GM20000 (cell line): Measurements from ENCODE around the gene RASGRF2.

ENCODE experiments used
- DNase-seq: peaks from one replicate; pipeline ENCODE4 v3.0.0; 2012; ENCODE audit warnings: low spot score
- TF ChIP-seq, protein P1 (sequence below): IDR thresholded peaks from 2 replicates; pipeline ENCODE4 v1.5.1; 2012; ENCODE audit warnings: mild to moderate bottlenecking, control low read depth; ENCODE audit errors: extremely low read depth, missing control alignments

RASGRF2 gene

GRCh38 chr5:81205058-81205457 is 244.9 kb downstream of the RASGRF2 start:
- DNase-seq, result no peak

DNA sequence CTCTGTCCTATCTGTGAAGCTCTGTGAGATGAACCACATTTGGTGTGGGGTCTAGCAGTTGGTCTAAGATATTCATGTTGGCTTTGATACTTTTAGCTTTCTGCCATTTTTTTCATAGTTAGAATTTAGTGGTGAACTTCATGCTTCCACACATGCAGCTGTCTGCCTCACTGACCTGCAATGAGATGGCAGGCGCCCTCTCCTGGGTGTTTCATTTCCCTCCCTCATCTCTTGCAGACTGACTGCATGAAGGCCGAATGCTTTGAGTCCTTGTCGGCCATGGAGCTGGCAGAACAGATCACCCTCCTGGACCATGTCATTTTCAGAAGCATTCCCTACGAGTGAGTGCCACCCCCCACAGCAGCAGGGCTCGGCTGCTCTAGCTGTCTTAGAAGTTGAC is 246.8 kb downstream of the RASGRF2 start:
- TF ChIP-seq, protein P1, sequence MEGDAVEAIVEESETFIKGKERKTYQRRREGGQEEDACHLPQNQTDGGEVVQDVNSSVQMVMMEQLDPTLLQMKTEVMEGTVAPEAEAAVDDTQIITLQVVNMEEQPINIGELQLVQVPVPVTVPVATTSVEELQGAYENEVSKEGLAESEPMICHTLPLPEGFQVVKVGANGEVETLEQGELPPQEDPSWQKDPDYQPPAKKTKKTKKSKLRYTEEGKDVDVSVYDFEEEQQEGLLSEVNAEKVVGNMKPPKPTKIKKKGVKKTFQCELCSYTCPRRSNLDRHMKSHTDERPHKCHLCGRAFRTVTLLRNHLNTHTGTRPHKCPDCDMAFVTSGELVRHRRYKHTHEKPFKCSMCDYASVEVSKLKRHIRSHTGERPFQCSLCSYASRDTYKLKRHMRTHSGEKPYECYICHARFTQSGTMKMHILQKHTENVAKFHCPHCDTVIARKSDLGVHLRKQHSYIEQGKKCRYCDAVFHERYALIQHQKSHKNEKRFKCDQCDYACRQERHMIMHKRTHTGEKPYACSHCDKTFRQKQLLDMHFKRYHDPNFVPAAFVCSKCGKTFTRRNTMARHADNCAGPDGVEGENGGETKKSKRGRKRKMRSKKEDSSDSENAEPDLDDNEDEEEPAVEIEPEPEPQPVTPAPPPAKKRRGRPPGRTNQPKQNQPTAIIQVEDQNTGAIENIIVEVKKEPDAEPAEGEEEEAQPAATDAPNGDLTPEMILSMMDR, result no peak
- no peak for DNase-seq

More at GRCh38 chr5:81205058-81205457, 244.9 kb downstream of the RASGRF2 start:
- TF ChIP-seq, protein P1, result no peak

DNA sequence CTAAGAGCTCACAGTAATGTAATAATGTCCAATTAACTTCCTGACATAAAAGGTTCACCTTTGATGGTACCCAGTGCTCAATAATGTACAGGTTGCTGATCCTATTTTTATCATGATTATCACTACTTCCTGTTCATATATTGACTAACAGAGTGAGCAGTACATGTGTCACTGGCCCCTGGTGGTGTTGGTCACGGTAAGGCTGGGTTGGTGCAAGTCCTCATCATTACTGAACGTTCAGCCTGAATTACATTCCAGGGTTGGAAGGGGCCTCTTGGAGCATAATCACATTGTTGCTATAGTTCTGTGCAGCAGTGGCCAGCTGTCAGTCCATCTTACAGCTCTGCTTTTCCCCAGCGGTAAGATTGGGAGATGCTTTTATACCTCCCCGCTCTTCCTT is 248.7 kb downstream of the RASGRF2 start:
- TF ChIP-seq, protein P1, result no peak
- DNase-seq, result no peak

GRCh38 chr5:81209386-81209785 is 249.2 kb downstream of the RASGRF2 start:
- TF ChIP-seq, protein P1, result no peak
- DNase-seq, result no peak

- TF ChIP-seq, protein P1, result no peak
- no peak for DNase-seq
These were observed 249.8 kb downstream of the RASGRF2 start for GRCh38 chr5:81209869-81210493.

GRCh38 chr5:81212211-81212751 is 252.1 kb downstream of the RASGRF2 start:
- TF ChIP-seq, protein P1, result no peak
- peak; percentile 41 for DNase-seq

DNA sequence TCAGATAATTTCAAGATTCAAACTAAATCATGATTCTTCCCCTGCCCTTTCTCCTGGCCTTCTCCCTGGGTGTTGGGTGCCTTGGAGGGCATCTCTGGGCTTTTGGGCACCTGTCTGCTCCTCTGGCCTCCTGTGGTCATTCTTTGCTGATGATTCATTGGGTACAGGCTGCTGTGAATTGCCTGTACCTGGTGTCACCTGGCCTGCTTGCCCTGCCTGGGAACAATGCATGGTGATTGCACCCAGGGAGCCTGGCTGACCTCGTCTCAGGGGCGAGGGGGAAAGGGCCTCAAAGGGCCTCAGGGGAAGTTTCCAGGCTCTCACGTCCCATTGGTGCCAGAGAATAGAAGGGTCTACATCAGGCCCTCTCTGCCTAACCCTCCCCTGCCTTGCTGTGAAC is 252.9 kb downstream of the RASGRF2 start:
- DNase-seq, result no peak
- TF ChIP-seq, protein P1, result no peak
